Midbrain (tissue), 1 donor: ENCODE data around the gene R3HDM1.
"Not testable (repeated sequence)": the region's sequence is repeated elsewhere in the genome, so short reads cannot be mapped to it uniquely, and the experiment has no call there.

Source experiments
- DNase-seq: peaks from one replicate; lab custom pipeline; 2025; lab: John Stamatoyannopoulos, UW

Gene R3HDM1

DNA sequence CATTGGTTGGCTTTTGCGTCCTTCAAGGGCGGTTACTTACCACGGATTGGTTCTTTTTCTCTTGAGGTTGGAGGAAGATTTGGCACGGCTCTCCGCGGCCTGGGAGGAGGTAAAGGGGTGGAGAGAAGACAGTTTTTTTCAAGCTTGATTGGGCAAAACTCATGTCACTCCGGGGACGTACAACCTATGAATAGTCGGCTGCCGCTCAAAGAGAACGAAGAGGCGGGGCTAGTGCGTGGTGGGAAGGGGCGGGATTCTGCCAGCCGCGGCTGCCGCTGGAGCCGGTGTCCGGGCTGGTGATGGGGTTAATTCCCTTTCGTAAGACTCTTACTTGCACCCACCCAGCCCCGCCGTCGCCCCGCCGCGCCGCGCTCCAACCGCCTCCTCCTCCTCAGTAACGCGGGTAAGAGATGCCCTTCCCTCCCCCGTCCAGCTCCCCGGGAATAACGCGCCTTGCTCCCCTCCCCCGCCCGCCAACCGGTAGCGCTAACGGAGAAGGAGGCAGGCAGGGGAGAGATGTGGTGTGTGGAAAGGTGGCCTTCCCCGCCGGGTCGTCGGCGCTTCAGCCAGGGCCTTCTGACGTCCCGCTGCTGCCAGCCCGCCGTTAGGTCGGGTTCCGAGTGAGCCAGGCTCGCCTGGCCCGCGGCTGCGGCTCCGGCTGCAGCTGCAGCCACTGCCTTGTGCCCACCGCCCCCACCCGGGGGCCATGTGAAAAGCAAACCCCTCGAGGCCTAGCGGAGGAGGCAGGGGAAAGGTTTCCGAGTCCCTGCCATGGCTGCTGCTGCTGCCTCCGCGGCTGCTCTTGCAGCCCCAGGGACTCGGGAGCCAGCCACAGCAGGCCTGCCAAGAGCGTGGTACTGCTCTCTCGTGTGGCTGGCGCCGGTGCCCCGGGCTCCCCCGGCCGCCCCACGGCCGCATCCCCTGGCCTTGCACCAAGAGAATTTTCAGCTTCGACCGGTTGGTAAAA lies at the start of gene R3HDM1:
TSS of gene R3HDM1 (plus strand) at position 254 of the 967 bp plus-strand sequence. CDS start 73,362 bp downstream, outside the sequence.
- peak; percentile 100 for DNase-seq

DNA sequence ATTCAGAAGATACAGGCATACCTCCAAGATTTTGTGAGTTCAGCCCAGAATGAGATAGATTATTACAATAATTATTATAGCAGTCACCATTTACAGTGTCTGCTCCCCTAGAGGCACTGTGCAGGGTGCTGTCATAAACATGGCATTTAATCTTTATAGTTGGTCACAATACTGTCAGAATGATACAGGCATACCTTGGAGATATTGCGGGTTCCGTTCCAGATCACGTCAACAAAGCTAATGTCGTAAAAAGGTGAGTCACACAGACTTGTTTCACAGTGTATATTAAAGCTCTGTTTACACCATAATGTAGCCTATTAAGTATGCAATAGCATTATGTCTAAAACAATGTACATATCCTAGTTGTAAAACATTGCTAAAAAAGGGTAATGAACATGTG lies 45.8 kb upstream of the R3HDM1 start:
- no peak for DNase-seq

DNA sequence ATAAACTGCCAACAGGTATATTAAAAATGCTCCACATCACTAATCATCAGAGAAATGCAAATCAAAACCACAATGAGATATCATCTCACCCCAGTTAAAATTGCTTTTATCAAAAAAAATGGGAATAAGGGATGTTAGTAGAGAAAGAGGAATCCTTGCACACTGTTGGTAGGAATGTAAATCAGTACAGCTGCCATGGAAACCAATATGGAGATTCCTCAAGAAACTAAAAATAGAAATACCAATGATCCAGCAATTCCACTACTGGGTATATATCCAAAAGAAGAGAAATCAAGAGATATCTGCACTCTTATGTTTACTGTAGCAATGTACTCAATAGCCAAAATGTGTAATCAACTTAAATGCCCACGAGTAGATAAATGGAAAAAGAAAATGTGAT lies 40.9 kb upstream of the R3HDM1 start:
- no peak for DNase-seq

DNA sequence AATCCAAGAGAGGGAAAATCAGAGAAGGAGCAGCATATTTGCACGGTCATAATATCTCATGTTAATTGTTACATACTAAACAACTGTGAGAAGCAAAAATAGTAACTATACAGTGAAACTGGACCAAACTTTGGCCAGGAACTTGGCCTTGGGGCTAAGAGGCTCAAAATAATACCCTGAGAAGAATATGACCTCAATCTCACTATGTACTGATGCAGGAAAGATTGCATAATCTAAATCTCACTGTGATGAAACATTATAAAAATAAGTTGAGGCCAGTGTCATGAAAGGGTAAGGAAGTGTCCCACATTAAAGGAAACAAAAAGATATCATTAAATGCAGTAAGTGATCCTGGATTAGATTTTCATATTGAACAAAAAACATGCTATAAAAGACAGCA lies 36.8 kb upstream of the R3HDM1 start:
- DNase-seq, result no peak

GRCh38 chr2:135494917-135495316 lies 36.4 kb upstream of the R3HDM1 start:
- DNase-seq, result no peak

DNA sequence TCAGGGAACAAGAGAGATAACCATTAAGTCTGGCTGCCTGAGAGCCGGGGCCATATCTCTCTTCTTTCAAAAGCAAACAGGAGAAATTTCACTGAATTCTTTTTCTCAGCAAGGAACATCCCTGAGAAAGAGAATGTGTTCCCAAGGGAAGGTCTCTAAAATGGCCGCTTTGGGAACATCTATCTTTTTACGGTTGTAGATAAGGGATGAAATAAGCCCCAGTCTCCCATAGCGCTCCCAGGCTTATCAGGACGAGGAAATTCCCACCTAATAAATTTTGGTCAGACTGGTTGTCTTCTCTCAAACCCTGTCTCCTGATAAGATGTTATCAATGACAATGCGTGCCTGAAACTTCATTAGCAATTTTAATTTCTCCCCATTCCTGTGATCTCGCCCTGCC lies 32.7 kb upstream of the R3HDM1 start:
- not testable (repeated sequence) for DNase-seq

DNA sequence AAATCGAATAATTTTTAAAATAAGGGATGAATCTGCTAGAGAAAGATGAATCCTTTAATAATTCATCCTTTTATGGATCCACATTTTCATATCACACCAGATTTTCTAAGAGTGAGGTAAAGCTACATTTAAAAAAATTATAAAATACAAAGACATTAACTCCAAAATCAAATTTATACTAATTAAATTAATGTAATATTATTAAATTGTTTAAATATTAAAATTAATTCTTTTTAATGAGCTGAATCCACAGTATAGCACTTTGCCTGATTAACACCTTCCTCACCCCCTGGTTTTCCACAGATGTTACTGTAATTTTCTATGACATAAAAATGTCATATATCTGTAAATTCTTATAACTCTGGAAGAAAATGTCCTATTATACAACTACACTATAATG lies 26.5 kb upstream of the R3HDM1 start:
- DNase-seq, result no peak

- no peak for DNase-seq
Measured at GRCh38 chr2:135510577-135510976, 20.7 kb upstream of the R3HDM1 start.

DNA sequence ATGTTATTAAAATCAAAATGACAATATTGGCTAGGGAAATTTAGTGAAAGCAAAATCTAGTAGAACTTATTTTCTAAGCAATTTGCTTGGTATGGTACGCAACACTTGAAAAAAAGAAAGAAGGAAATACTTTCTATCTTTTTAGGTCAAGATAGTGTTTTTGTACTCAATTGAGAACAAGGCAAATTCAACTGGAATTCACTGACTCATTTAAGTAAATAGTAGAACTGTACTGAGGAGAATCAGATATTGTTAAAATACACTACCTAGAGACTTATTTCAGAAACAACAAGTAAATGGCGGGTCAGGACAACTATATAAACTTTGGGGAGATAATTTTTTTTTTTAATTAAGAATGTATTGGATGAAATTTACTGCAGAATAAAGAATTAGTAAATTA lies 19.2 kb upstream of the R3HDM1 start:
- no peak for DNase-seq

- DNase-seq, result no peak
Measured at GRCh38 chr2:135525786-135526185, 5.5 kb upstream of the R3HDM1 start.

GRCh38 chr2:135528006-135528405 lies 3.3 kb upstream of the R3HDM1 start:
- no peak for DNase-seq

GRCh38 chr2:135530313-135531230 lies 712 bp upstream of the R3HDM1 start, which contains the start of gene ZRANB3:
Gene ZRANB3, minus strand, starts transcription at chr2:135531218.
- peak; percentile 96 for DNase-seq

GRCh38 chr2:135532581-135532980 lies 1.3 kb downstream of the R3HDM1 start:
- DNase-seq, result no peak

DNA sequence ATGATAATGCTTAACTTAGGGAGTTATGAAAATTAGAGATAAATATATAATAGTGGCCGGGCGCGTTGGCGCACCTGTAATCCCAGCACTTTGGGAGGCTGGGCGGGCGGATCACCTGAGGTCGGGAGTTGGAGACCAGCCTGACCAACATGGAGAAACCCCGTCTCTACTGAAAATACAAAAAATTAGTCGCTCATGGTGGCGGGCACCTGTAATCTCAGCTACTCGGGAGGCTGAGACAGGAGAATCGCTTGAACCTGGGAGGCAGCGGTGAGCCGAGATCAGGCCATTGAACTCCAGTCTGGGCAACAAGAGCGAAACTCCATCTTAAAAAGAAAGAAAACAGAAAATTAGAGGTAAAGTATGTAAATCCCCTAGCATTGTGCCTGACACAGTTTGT lies 2.3 kb downstream of the R3HDM1 start:
- not testable (repeated sequence) for DNase-seq

- no peak for DNase-seq
Measured at GRCh38 chr2:135546436-135546835, 15.2 kb downstream of the R3HDM1 start.

DNA sequence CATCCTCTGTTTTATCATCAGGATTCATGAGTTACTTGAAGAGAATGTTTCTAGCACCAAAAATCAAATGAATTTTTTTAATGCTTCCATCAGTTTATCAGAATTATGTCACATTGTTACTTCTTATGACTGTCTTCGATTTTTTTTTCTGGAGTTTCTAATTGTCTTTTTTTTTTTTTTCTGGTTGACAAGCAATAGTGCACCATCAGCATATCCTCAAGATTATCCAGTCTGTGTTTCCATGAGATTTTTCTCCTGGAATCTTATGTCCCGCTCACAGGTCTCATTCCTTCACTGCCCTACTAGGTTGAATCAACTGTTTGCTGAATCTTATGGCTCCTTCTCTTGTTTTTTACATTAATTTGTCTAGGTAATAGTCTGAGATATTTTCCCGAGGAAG lies 16.0 kb downstream of the R3HDM1 start:
- DNase-seq, result no peak

GRCh38 chr2:135551356-135551755 lies 20.1 kb downstream of the R3HDM1 start:
- no peak for DNase-seq

GRCh38 chr2:135552887-135553286 lies 21.6 kb downstream of the R3HDM1 start:
- no peak for DNase-seq

DNA sequence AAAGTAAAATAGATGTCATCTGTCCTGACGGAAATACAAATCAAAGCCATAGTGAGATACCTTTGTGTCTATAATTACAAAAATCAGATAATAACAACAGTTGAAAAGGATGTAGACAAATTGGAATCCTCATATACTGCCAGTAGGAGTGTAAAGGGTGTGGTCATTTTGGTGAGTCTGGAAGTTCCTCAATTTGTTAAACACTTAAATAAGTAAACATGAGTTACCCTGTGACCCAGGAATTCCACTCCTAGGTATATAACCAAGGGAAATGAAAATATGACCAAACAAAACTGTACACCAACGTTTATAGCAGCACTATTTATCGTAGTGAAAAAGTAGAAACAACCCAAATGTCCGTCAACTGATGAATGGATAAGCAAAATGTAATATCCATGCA lies 24.0 kb downstream of the R3HDM1 start:
- DNase-seq, result no peak

DNA sequence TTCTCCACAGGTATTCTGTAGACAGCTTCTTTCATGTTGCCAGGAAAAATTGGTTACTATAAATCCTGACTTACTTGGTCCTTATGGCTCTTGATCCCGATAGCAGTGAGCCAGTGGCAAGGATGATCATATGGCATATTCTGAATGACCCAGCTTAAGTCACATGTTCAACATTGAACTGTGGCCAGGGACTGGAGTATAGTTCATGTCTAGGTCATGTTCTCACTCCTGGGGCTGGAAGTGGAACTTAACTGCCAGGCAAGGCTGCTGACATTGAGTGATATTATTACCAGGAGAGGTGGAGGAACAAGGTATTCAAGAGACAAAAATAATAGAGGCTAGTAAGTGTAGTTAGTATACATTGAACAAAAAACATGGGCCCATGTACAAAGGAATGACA lies 26.2 kb downstream of the R3HDM1 start:
- DNase-seq, result no peak

GRCh38 chr2:135561925-135562324 lies 30.6 kb downstream of the R3HDM1 start:
- no peak for DNase-seq

DNA sequence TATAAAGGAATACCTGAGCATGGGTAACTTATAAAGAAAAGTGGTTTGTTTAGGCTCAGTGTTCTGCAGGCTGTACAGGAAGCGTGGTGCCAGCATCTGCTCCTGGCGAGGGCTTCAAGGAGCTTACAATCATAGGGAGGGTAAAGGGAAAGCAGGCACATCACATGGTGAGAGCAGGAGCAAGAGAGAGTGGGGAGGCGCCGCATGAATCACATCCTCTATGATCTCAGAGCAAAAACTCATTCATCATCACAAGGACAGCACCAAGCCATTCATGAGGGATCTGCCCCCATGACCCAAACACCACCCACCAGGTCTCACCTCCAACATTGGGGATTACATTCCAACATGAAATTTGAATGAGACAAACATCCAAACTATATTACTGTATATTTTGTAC lies 32.5 kb downstream of the R3HDM1 start:
- DNase-seq, result no peak

- DNase-seq, result no peak
Measured at GRCh38 chr2:135570884-135571283, 39.6 kb downstream of the R3HDM1 start.
